ENCODE data around the gene NETO2.

DNA sequence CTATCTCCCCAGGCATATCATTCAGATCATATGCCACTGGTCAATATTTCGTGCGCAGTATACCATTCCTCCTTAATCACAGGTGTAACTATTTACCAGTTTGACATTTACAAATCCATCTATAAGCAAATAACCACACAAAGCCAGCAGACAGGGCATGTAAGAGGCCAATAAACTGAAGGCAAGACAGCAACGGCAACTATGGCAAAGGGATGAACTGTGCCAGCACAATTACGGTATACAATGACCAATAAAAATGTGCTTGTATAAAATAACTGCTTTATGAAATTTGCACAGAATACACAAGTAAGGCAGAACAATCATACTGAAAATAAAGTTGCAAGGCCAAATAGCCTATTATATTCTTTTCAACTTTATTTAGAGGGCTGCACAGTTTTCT is 9.2 kb downstream of the NETO2 start:
- TF ChIP-seq, protein P1, sequence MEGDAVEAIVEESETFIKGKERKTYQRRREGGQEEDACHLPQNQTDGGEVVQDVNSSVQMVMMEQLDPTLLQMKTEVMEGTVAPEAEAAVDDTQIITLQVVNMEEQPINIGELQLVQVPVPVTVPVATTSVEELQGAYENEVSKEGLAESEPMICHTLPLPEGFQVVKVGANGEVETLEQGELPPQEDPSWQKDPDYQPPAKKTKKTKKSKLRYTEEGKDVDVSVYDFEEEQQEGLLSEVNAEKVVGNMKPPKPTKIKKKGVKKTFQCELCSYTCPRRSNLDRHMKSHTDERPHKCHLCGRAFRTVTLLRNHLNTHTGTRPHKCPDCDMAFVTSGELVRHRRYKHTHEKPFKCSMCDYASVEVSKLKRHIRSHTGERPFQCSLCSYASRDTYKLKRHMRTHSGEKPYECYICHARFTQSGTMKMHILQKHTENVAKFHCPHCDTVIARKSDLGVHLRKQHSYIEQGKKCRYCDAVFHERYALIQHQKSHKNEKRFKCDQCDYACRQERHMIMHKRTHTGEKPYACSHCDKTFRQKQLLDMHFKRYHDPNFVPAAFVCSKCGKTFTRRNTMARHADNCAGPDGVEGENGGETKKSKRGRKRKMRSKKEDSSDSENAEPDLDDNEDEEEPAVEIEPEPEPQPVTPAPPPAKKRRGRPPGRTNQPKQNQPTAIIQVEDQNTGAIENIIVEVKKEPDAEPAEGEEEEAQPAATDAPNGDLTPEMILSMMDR (conservative IDR thresholded peaks at IDR 0.05 in 1 of 2, IDR thresholded peaks at IDR 0.05 in 1 of 2; ENCODE audit: extremely low read depth in 1 of 2, insufficient read depth in 1 of 2, low read depth in 1 of 2, low read length in 2 of 2) = no peak
- TF ChIP-seq EZH2 (IDR thresholded peaks at IDR 0.05; ENCODE audit: borderline replicate concordance, low read length) = no peak
